ENCODE data around the gene HSH2D. TPM values are rescaled to one million over a fixed set of nuclear protein-coding genes. Genes with fewer than 3 reads are reported as not detected.
"Not testable (repeated sequence)": the region's sequence is repeated elsewhere in the genome, so short reads cannot be mapped to it uniquely, and the experiment has no call there.

HSH2D gene, protein sequence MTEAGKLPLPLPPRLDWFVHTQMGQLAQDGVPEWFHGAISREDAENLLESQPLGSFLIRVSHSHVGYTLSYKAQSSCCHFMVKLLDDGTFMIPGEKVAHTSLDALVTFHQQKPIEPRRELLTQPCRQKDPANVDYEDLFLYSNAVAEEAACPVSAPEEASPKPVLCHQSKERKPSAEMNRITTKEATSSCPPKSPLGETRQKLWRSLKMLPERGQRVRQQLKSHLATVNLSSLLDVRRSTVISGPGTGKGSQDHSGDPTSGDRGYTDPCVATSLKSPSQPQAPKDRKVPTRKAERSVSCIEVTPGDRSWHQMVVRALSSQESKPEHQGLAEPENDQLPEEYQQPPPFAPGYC
- total RNA-seq (1 to 10 TPM; 1.3 to 1.4 TPM), polyA plus RNA-seq (1 to 10 TPM in 1 of 2 donors, under 1 TPM in 1; 0.10 to 2.5 TPM)
- long read RNA-seq, donor 1, partial matches to known transcripts, result 0 of 2 reads
- long read RNA-seq, donor 1, other reads (novel, unspliced or antisense), result 2 of 2 reads
- long read RNA-seq, donor 2, partial matches to known transcripts, result 1 of 1 reads
- long read RNA-seq, donor 2, other reads (novel, unspliced or antisense), result 0 of 1 reads

DNA sequence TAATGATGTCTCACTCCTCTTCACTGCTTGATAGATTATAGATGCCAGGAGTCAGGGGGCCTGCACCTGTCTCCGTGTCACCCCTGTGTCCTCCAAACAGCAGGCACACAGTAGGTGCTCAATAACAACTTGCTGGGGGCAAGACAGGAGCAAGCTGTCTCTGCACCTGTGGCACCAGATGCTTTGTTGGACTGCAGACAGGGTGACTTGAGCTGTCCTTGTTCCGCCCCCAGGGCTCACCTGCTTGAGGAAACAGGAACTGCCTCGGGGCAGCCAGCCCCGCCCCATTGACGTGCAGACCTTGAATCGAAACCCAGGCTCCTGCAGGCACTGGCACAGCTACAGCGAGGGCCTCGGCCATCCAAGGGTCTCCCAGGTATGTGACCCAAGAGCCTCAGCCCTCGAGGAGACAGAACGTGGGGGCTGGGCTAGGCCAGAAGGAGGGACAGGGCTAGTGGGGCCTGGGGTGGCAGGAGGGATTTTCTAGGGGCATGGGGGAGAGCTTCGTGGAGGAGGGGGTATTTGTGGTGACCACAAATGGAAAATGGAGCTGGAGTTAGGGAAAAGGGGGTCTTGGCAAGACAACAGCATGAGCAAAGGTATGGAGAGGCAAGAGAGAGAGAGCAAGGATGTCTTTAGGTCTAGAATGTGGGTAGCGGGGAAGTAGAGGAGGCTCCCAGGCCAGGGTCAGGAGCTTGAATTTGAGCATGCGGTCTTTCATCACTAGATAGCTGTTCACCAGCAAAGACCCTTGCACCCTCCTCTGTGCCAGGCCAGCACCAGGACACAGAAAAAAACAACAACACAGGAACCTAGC, at the start of gene HSH2D:
TSS of gene HSH2D (plus strand) at position 287 of the 817 bp plus-strand sequence. CDS start 5,066 bp downstream, outside the sequence.
- Histone ChIP-seq H3K27me3 (ENCODE audit: control insufficient read depth in 1 of 2, insufficient read depth in 2 of 2, low read length in 1 of 2) (no peaks in the 10 kb centered on the region), H3K36me3 (ENCODE audit: control insufficient read depth in 1 of 2, insufficient read depth in 2 of 2, low read length in 1 of 2) (no peaks in the 10 kb centered on the region), H3K27ac (ENCODE audit: low read depth in 1 of 2, low read length in 2 of 2) (no peak within 1 kb of the TSS), H3K9me3 (ENCODE audit: control insufficient read depth, low read length) (no peaks in the 10 kb centered on the region), H3K4me1 (ENCODE audit: control insufficient read depth in 1 of 2, insufficient read depth in 2 of 2, low read length in 2 of 2) (no peaks in the 10 kb centered on the region), H3K4me3 (ENCODE audit: low read length in 2 of 2) (no peak within 1 kb of the TSS)
- intact Hi-C loops (cut with DNase I), result no loop called here
- WGBS, 2 donors, result 44 to 46% methylated on average over 13 of the region's 13 CpGs
- DNase-seq (peak; percentile 78 to 80), ATAC-seq (ENCODE audit: low FRiP score) (peak; percentile 36)

DNA sequence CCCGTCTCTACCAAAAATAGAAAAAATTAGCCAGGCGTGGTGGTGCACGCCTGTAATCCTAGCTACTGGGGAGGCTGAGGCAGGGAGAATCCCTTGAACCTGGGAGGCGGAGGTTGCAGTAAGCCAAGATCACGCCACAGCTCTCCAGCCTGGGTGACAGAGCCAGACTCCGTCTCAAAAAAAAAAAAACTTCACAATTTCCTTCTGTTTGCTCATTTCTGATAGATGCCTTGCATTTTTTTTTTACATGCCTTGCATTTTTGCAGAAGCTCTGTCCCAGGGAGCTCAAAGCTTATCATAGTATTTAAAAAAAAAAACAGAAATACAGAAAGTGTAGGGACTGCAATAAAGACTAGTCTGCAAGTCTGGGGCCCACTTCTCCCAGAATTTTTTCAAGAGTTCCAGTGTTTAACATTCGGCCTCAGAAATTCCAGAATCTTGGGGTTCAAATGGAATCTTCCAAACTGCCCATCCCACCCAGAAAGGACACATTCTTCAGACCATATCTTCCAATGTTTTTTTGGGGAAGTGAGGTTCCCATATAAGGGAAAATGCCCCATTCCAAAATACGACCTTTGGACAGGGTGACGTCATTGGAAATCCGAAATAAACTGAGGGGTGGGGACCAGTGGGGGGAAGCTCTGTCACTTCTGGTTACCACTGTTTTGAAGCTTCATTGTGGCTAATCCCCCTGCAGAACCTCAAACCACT, 49.0 kb upstream of the HSH2D start:
- WGBS, 2 donors, result 47 to 51% methylated on average over 10 of the region's 10 CpGs
- ATAC-seq (ENCODE audit: low FRiP score) (no peak), DNase-seq (no peak)
- Histone ChIP-seq H3K4me1 (ENCODE audit: control insufficient read depth in 1 of 2, insufficient read depth in 2 of 2, low read length in 2 of 2) (peaks cover 0 to 2% of the 10 kb centered on the region in 2 donors), H3K36me3 (ENCODE audit: control insufficient read depth in 1 of 2, insufficient read depth in 2 of 2, low read length in 1 of 2) (peaks cover 6 to 20% of the 10 kb centered on the region in 2 donors), H3K4me3 (ENCODE audit: low read length in 2 of 2) (no peak overlapping the region), H3K9me3 (ENCODE audit: control insufficient read depth, low read length) (no peaks in the 10 kb centered on the region), H3K27me3 (ENCODE audit: control insufficient read depth in 1 of 2, insufficient read depth in 2 of 2, low read length in 1 of 2) (no peaks in the 10 kb centered on the region), H3K27ac (ENCODE audit: low read depth in 1 of 2, low read length in 2 of 2) (no peak overlapping the region)
- intact Hi-C loops (cut with DNase I), result no loop called here

DNA sequence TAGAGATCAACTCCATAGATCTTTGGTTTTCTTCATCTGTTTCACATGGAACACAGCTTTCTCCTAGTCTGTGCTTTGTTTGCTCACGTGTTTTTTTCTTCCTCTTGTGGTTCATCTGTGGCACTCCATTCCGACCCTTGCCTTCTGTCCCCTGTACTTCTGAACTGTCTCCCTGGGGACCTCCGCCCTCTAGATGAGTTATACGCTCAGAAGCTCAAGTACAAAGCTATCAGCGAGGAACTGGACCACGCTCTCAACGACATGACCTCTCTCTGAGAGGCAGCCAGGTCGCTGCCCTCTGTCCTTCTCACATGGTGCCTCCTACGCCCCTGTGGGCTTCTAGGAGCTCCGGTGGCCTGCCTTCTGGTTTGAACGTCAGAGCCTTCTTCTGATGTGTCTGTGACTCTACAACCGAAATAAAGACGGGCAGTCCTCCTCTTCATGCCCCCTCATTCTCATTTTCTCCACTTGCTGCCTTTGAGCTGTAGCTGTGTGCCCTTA, 48.4 kb upstream of the HSH2D start:
- peaks cover 6 to 20% of the 10 kb centered on the region in 2 donors for H3K36me3 ChIP-seq (ENCODE audit: control insufficient read depth in 1 of 2, insufficient read depth in 2 of 2, low read length in 1 of 2)
- H3K4me1 ChIP-seq (ENCODE audit: control insufficient read depth in 1 of 2, insufficient read depth in 2 of 2, low read length in 2 of 2), result peaks cover 0 to 2% of the 10 kb centered on the region in 2 donors
- DNase-seq, result no peak
- ATAC-seq (ENCODE audit: low FRiP score), result no peak
- no peaks in the 10 kb centered on the region for H3K9me3 ChIP-seq (ENCODE audit: control insufficient read depth, low read length)
- WGBS, 2 donors, result 58 to 62% methylated on average over 13 of the region's 13 CpGs
- no peaks in the 10 kb centered on the region for H3K27me3 ChIP-seq (ENCODE audit: control insufficient read depth in 1 of 2, insufficient read depth in 2 of 2, low read length in 1 of 2)
- intact Hi-C loops (cut with DNase I), result no loop called here
- H3K4me3 ChIP-seq (ENCODE audit: low read length in 2 of 2), result no peak overlapping the region
- H3K27ac ChIP-seq (ENCODE audit: low read depth in 1 of 2, low read length in 2 of 2), result no peak overlapping the region

- no peaks in the 10 kb centered on the region for H3K27me3 ChIP-seq (ENCODE audit: control insufficient read depth in 1 of 2, insufficient read depth in 2 of 2, low read length in 1 of 2)
- DNase-seq (no peak), ATAC-seq (ENCODE audit: low FRiP score) (no peak)
- peaks cover 7 to 15% of the 10 kb centered on the region in 2 donors for H3K36me3 ChIP-seq (ENCODE audit: control insufficient read depth in 1 of 2, insufficient read depth in 2 of 2, low read length in 1 of 2)
- H3K27ac ChIP-seq (ENCODE audit: low read depth in 1 of 2, low read length in 2 of 2), result peak overlapping the region in 1 of 2 donors; percentile 35
- intact Hi-C loops (cut with DNase I), result no loop called here
- no peak overlapping the region for H3K4me3 ChIP-seq (ENCODE audit: low read length in 2 of 2)
- peaks cover 0 to 2% of the 10 kb centered on the region in 2 donors for H3K4me1 ChIP-seq (ENCODE audit: control insufficient read depth in 1 of 2, insufficient read depth in 2 of 2, low read length in 2 of 2)
- 64 to 66% methylated on average over 10 of the region's 10 CpGs for WGBS, 2 donors
- no peaks in the 10 kb centered on the region for H3K9me3 ChIP-seq (ENCODE audit: control insufficient read depth, low read length)
Observed at GRCh38 chr19:16096280-16096855, 47.1 kb upstream of the HSH2D start.

DNA sequence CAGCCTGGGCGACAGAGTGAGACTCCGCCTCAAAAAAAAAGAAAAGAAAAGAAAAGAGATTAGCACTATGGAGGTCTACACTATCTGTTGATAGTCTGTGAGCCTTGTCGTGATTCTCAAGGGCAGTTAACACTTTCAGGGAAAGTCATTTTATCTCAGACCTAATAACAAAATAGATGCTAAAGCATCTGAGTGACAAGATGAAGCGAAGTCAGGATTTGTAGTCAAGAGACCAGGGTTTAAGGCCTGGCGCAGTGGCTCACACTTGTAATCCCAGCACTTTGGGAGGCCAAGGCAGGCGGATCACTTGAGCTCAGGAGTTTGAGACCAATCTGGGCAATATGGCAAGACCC, 45.1 kb upstream of the HSH2D start:
- WGBS, 2 donors, result 76% methylated on average over 6 of the region's 6 CpGs
- Histone ChIP-seq H3K4me3 (ENCODE audit: low read length in 2 of 2) (no peak overlapping the region), H3K27me3 (ENCODE audit: control insufficient read depth in 1 of 2, insufficient read depth in 2 of 2, low read length in 1 of 2) (no peaks in the 10 kb centered on the region), H3K27ac (ENCODE audit: low read depth in 1 of 2, low read length in 2 of 2) (no peak overlapping the region), H3K36me3 (ENCODE audit: control insufficient read depth in 1 of 2, insufficient read depth in 2 of 2, low read length in 1 of 2) (peaks cover 10 to 11% of the 10 kb centered on the region in 2 donors), H3K9me3 (ENCODE audit: control insufficient read depth, low read length) (no peaks in the 10 kb centered on the region), H3K4me1 (ENCODE audit: control insufficient read depth in 1 of 2, insufficient read depth in 2 of 2, low read length in 2 of 2) (peaks cover 0 to 2% of the 10 kb centered on the region in 2 donors)
- no peak for ATAC-seq (ENCODE audit: low FRiP score)
- intact Hi-C loops (cut with DNase I), result no loop called here
- no peak for DNase-seq

DNA sequence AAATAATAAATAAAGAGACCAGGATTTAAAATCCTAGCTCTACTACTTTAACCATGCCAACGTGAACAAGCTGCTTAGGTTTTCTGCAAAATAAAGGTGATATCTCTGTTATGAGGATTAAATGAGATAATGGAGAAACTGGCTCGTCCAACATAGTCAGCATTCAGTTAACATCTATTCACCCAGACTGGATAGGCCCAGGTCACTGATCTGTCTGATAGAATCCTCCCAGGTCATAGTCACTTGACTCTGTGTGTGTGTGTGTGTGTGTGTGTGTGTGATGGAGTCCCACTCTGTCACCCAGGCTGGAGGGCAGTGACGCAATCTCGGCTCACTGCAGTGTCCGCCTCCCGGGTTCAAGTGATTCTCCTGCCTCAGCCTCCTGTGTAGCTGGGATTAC, 44.7 kb upstream of the HSH2D start:
- H3K36me3 ChIP-seq (ENCODE audit: control insufficient read depth in 1 of 2, insufficient read depth in 2 of 2, low read length in 1 of 2), result peaks cover 8 to 11% of the 10 kb centered on the region in 2 donors
- WGBS, 2 donors, result 89 to 91% methylated on average over 6 of the region's 6 CpGs

GRCh38 chr19:16099314-16099965, 44.0 kb upstream of the HSH2D start:
- H3K27ac ChIP-seq (ENCODE audit: low read depth in 1 of 2, low read length in 2 of 2); ATAC-seq (ENCODE audit: low FRiP score); H3K27me3 ChIP-seq (ENCODE audit: control insufficient read depth in 1 of 2, insufficient read depth in 2 of 2, low read length in 1 of 2); H3K36me3 ChIP-seq (ENCODE audit: control insufficient read depth in 1 of 2, insufficient read depth in 2 of 2, low read length in 1 of 2); intact Hi-C loops (cut with DNase I); H3K4me1 ChIP-seq (ENCODE audit: control insufficient read depth in 1 of 2, insufficient read depth in 2 of 2, low read length in 2 of 2); H3K9me3 ChIP-seq (ENCODE audit: control insufficient read depth, low read length); DNase-seq; H3K4me3 ChIP-seq (ENCODE audit: low read length in 2 of 2): not testable (repeated sequence)
- 80 to 82% methylated on average over 8 of the region's 8 CpGs for WGBS, 2 donors

More for the DNA sequence above, 44.7 kb upstream of the HSH2D start:
- H3K4me1 ChIP-seq (ENCODE audit: control insufficient read depth in 1 of 2, insufficient read depth in 2 of 2, low read length in 2 of 2), result no peaks in the 10 kb centered on the region
- no peak for ATAC-seq (ENCODE audit: low FRiP score)
- H3K27ac ChIP-seq (ENCODE audit: low read depth in 1 of 2, low read length in 2 of 2), result no peak overlapping the region
- no peak for DNase-seq
- no peaks in the 10 kb centered on the region for H3K9me3 ChIP-seq (ENCODE audit: control insufficient read depth, low read length)
- no peak overlapping the region for H3K4me3 ChIP-seq (ENCODE audit: low read length in 2 of 2)
- H3K27me3 ChIP-seq (ENCODE audit: control insufficient read depth in 1 of 2, insufficient read depth in 2 of 2, low read length in 1 of 2), result no peaks in the 10 kb centered on the region
- intact Hi-C loops (cut with DNase I), result no loop called here

Measured in aorta (tissue), 5 donors.